HG03196 (cell line): Measurements from ENCODE around the gene ZNF554.
"Not testable (repeated sequence)": the region's sequence is repeated elsewhere in the genome, so short reads cannot be mapped to it uniquely, and the experiment has no call there.

Source experiments
- ATAC-seq: cut with Tn5 transposase; IDR thresholded peaks from one replicate; pipeline ENCODE4 v1.9.1; 2021; ENCODE audit not compliant: unreplicated experiment

Gene ZNF554

DNA sequence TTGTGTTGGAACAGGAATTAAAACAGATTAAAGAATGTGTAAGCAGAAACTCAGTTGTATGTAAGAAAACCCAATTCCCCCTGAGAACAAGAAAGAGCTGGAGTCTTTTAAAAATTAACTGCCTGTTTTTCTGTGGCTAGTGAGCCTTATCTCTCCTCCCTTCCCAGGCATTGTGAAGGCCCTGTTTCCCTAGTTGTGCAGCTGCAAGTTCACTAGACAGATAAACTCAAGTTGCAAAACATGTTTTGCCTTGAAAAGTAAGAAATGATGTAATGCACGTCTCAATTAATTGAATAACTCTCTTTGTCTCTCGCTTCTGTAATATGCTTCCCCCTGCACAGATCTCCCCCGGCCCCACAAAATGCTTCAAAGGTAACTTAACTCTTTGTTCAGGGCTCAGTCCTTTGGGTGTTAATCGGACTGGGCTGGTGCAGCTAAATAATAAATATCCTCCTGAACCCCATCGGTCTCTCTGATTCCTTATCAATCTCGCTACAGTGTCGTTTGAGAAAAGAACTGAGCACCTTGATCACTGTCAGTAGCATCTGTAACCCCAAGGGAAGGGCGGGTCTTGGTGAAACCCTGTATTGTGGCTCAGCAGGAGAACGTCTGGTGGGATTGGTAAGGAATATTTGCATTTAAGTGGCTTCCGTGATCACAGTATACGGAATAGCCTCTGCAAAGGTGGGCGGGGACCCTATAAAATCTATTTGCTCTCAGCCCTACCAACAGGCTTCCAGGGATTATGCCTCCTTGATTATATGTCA lies 45.8 kb downstream of the ZNF554 start:
- ATAC-seq: no peak

GRCh38 chr19:2866495-2867024 lies 46.9 kb downstream of the ZNF554 start:
- ATAC-seq: no peak

DNA sequence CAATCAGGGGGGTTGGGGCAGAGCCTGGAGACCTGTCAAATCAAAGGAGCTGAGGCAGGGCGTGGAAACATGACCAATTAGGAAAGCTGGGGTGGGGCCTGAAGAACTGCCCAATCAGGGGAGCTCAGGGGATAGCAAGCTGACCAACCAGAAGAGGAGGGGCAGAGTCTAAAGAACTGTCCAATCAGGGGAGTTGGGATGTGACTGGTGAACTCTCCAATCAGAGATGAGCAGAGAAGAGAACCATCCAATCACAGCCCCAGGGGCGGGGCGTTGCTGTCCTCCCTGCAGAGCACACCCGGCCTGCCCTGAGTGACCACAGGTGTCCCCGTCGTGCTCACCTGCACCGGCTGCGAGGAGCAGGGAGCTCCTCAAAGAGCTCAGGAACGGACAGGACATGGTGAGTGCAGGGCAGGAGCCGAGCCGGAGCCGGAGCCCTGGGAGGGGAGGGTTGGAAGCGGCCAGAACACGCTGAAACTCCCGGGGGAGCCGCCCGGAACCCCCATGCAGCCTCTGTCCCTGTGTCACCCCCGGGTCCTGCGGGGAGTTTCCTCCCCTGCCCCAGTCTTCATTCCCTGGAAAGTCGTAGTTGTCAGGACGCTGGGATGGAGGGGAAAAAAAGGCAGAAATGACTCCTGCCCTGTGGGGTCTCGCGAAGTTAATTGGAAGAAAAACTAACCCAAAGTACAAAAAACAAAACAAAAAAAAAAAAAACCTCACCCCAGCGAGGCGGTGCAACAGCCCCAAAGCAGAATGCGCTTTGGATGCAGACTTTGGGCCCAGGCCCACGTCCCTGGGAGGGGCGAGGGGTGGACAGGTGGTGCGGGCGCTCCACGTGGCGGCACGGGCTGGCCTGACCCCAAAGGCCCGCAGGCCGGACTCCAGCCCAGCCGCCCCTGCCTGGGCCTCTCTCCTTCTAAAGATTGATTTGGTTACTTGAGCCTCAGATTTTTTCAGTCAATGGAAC lies 47.6 kb downstream of the ZNF554 start, which contains the start of gene ZNF556:
Gene ZNF556 (plus strand): TSS at position 311 of the 967 bp plus-strand sequence. CDS start 87 bp downstream, at position 398.
- ATAC-seq: no peak

- ATAC-seq: no peak
Measured at GRCh38 chr19:2869618-2870017, 50.0 kb downstream of the ZNF554 start.

DNA sequence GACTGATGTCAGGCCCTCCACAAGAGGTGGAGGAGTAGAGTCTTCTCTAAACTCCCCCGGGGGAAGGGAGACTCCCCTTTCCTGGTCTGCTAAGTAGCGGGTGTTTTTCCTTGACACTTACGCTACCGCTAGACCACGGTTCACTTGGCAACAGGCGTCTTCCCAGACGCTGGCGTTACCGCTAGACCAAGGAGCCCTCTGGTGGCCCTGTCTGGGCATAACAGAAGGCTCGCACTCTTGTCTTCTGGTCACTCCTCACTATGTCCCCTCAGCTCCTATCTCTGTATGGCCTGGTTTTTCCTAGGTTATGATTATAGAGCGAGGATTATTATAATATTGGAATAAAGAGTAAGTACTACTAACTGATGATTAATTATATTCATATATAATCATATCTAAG lies 52.5 kb downstream of the ZNF554 start:
- ATAC-seq: not testable (repeated sequence)

DNA sequence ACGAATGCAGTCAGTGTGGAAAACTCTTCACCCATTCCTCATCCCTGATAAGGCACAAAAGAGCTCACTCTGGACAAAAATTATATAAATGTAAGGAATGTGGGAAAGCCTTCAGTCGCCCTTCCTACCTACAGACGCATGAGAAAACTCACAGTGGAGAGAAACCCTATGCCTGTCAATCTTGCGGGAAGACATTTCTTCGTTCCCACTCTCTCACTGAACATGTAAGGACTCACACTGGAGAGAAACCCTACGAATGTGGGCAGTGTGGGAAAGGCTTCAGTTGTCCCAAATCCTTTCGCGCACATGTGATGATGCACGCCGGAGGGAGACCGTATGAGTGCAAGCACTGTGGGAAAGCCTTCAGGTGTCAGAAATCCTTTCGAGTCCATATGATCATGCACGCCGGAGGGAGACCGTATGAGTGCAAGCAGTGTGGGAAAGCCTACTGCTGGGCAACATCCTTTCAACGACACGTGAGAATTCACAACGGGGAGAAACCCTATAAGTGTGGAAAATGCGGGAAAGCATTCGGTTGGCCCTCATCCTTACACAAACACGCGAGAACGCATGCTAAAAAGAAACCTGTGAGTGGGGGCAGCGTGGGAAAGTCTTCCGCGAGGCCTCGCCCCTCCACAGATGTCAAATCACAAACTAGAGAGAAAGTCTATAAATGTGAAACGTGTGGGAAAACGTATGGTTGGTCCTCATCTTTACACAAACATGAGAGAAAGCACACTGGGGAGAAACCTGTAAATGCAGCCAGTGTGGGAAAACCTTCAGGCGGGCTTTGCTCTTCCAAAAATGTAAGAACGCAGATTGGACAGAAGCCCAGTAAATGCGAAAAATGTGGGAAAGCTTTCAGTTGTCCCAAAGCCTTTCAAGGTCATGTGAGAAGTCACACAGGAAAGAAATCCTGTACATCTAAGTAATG lies 58.0 kb downstream of the ZNF554 start:
- ATAC-seq: no peak

DNA sequence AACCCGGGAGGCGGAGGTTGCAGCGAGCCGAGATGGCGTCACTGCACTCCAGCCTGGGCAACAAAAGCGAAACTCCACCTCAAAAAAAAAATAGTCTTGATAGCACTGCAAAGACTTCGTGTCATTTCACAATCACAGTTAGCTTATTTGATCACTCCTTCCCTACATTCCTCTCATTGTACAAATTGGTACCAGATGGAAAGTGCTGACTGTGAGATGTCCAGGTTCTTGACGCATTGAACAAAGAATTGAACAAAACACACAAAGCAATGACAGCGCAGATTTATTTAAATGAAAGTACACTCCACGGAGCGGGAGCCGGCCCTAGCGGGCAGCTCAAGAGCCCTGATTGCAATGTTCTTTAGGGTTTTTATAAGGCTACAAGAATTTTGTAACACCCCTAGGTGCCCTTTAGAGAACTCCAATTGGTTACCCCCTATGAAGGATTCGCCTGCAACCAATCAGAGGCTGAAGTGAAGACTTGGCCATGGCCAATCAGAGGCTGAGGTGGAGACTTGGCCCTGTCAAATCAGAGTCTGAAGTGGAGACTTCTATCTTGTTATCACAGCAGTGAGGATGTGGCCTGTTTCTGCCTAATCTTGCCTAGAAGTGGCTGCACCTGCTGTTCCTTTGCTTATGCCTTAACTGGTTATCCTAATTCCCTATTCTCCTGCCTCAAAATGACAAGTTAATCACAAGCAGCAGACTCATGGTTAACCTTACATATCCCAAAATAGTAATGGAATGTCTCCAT lies 64.2 kb downstream of the ZNF554 start:
- ATAC-seq: no peak

- no peak for ATAC-seq
Measured at GRCh38 chr19:2885736-2886135, 66.1 kb downstream of the ZNF554 start.
